ENCODE measurements around the gene PLPPR1.

DNA sequence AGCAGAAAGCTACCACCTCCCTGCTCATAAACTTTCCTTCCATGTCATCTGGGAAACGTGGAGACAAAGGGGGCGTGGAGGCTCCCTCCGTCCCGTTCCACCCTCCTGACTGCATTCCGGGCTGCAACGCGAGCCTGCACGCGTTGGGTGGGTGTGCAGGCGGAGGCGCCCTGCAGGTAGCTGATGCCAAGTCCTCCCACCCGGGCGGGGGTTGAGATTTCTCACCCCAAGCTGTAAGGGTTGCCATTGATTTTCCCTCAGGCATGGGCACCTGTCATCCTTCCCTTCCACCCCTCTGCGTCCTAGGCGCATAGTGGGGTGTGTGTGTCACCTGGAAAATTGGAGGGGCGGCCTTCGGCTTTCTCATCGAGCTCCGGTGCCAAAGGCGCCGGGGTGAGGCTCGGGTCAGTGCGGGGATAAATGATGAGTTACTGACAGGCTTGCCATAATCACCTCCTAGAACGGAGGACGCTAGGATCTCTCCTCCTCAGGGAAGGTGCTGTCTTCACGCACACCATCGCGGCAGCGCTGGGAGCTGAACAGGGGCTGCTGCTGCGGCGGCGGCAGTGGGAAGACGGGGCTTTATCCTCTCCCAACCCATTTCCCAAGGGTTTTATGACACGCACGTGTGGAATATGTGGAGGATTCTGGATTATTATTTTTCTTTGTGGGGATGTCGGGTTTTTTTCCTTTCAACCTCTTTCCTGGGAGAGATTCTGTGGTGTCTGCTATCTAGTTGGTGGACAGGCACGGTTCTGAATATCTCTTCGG, 973 bp downstream of the PLPPR1 start:
- TF ChIP-seq, protein P1, sequence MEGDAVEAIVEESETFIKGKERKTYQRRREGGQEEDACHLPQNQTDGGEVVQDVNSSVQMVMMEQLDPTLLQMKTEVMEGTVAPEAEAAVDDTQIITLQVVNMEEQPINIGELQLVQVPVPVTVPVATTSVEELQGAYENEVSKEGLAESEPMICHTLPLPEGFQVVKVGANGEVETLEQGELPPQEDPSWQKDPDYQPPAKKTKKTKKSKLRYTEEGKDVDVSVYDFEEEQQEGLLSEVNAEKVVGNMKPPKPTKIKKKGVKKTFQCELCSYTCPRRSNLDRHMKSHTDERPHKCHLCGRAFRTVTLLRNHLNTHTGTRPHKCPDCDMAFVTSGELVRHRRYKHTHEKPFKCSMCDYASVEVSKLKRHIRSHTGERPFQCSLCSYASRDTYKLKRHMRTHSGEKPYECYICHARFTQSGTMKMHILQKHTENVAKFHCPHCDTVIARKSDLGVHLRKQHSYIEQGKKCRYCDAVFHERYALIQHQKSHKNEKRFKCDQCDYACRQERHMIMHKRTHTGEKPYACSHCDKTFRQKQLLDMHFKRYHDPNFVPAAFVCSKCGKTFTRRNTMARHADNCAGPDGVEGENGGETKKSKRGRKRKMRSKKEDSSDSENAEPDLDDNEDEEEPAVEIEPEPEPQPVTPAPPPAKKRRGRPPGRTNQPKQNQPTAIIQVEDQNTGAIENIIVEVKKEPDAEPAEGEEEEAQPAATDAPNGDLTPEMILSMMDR (conservative IDR thresholded peaks at IDR 0.05; ENCODE audit: low read depth, low read length), result no peak
- TF ChIP-seq MAFK (IDR thresholded peaks at IDR 0.05; ENCODE audit: low read depth, low read length) (no peak), RCOR1 (IDR thresholded peaks at IDR 0.05; ENCODE audit: insufficient replicate concordance, low read length) (no peak), RAD21 (IDR thresholded peaks at IDR 0.05; ENCODE audit: low read length) (no peak), CEBPB (IDR thresholded peaks at IDR 0.05; ENCODE audit: low read depth, low read length) (no peak), POLR2A (IDR thresholded peaks at IDR 0.05; ENCODE audit: low read depth, low read length) (no peak), NFE2L2 (IDR thresholded peaks at IDR 0.05; ENCODE audit: low read depth, low read length) (no peak), MXI1 (IDR thresholded peaks at IDR 0.05; ENCODE audit: borderline replicate concordance, low read depth, low read length) (no peak), MAZ (IDR thresholded peaks at IDR 0.05; ENCODE audit: borderline replicate concordance, low read depth, low read length) (no peak), RFX5 (IDR thresholded peaks at IDR 0.05; ENCODE audit: low read depth, low read length) (no peak)
